Inflammatory macrophage treated with lipopolysaccharide for 1 hour (primary cell): ENCODE data around the gene GOLGA6L7.
A peak's percentile ranks its signal among the peaks of the same experiment; 100 is the strongest.
"Not testable (repeated sequence)": the region's sequence is repeated elsewhere in the genome, so short reads cannot be mapped to it uniquely, and the experiment has no call there.

Experiments
- DNase-seq, 2 donors: peaks; one replicate each; pipeline ENCODE4 v3.0.0-alpha.2; 2020 to 2022

The GOLGA6L7 gene

DNA sequence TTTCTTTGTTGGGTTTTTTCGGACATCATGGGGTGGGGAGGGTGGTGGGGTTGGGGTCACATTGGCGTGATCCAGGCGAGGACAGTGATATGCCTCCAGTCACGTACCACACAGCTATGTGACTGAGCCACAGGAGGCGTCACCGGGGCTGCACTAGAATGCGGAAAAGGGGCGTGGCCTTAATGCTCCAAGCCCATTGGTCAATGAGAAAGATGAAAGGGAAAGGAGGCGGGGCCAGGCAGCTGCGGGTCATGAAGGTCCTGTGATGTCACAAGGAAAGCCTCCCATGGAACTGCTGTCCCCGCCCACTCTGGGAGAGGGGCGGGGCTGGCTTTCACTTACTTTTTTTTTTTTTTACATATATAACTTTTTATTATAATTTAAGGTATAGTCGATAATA, at the start of gene GOLGA6L7:
Gene GOLGA6L7 (minus strand): TSS at position 124 of the 400 bp plus-strand sequence. CDS start 95 bp downstream, at position 29.
- not testable (repeated sequence) for DNase-seq

DNA sequence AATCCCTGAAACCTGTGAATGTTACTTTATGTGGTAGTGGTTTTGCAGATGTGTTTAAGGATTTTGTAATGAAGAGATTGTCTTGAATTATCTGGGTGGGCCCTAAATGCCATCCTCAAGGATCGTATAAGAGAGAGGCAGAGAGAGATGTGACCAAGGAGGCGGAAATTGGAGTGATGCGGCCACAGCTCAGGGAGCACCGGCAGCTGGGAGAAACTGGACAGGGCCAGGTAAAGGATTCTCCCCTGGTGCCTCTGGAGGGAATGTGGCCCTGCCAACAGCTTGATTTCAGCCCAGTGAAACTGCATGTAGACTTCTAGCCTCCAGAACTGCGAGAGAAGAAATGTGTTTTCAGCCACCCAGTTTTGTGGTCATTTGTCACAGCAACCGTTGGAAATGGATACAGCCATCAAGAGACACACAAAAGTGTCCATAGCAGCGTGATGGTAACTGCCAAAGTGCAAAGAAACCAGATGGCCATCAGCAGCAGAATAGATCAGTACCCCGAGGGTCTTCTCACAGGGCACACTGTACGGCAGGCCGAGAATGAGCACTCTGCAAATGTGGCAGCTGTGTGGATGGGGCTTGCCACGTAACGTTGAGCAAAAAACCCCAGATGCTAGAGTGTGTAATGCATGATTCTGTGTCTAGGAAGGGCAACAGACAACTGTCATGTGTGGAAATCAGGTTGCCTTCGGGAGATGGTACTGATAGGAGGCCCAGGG, 49.6 kb upstream of the GOLGA6L7 start:
- DNase-seq, result no peak

DNA sequence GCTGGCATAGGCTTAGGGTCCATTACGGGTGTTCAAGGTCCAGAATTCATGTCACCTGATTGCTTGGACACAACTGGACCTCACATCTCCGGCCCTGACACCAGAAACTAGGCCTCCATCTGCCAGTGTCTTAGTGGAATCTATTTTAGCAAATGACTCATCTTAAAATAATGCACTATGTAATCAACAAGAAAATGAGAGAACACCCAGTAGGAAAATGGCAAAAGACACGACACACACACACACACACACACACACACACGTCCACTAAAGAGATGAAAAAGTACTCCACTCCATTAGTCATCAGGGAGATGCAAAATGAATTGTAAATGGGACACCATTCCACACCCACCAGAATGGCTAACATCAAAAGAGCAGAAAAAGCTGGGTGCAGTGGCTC, 48.5 kb upstream of the GOLGA6L7 start:
- DNase-seq, result no peak

DNA sequence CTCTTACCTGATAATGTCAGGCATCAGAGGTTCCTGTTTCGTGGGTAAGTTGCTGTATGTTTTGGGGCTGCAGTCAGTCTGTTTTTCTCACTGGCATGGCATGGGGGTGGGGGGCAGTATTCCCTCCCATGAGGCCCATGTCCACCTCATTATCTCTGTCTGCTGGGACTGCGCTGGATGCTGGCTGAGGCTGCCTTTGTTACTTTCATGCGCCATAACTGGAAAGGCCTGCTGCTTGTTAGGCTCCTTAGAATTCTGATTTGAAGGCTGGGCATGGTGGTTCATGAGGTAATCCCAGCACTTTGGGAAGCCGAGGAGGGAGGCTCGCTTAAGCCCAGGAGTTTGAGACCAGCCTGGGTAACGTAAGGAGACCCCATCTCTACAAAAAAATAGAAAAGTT, 47.1 kb upstream of the GOLGA6L7 start:
- no peak for DNase-seq

GRCh38 chr15:28895146-28895545, 46.7 kb upstream of the GOLGA6L7 start:
- DNase-seq, result no peak

DNA sequence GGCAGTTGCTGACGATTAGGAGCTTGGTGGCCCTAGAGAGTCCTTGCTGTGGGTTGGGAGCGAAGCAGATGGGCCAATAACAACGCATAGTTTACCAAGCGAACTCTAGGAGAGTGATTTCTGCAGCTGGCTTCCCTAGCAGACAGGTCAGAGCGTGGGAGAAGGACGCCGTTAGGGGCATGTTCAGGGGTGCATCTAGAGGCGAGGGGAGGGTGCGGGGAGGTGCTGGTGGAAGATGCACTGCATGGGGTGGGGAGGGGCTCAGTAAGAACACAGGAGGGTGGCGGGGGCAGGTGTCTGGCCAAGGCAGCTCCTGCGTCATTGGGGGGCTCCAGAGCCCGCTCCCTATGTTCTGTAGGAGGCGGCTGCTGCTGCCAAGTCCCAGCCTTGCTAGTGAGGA, 46.2 kb upstream of the GOLGA6L7 start:
- DNase-seq, result no peak

DNA sequence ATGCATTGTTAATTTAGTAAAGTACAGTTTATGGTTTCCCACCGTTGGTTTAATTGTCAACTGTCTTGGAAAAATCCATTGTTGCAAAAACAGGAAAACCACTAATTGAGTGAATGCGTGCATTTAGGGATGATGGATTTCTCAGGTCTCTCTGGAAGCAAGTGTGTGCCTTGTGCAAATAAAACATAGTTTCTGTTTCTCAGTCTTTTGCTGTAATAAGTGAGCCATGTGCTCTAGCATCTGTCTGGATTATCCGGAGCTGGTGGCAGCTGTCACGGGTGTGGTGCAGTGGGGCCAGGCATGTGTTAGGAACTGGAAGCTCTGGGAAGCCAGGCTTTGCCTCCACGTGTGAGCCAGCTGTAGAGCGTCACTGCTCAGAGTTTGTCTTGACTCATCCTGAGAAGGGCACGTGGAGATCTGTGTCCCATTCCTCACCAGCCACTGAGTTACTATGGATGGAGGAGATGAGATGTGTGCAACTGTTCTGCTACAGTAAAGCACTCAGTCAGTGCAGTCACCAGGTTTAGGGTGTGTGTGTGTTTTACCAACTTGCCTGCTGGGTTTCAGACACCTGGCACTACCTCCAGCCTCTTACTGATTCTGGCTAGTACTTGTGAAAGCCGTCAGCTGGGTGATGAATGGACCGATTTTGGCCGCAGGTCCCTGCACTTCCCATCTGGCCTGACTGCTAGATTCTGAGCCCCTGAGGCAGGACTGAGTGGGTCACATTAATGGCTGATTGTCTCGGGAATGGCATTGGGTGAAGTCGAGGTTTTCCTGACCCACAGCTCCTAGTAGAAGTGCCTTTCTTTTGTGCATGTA, 44.6 kb upstream of the GOLGA6L7 start:
- peak in 1 of 2 donors; percentile 3 for DNase-seq

DNA sequence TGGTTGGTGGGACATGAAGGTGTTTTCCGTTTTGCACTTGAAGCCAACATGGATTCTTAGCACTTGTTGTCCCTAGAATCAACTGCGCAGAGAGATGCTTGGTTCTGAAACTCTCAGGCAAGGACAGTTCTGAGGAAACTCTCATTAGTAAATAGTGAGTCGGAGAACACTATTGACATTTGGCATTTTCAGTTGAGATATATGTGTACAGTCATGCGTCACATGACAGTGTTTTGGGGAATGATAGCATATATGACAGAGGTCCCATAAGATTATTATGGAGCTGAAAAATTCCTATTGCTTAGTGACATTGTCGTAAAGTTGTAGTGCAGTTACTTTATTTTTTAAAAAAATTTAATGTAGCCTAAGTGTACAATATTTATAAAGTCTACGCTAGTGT, 43.1 kb upstream of the GOLGA6L7 start:
- DNase-seq, result no peak

GRCh38 chr15:28890711-28891495, 42.5 kb upstream of the GOLGA6L7 start:
- DNase-seq, result no peak

DNA sequence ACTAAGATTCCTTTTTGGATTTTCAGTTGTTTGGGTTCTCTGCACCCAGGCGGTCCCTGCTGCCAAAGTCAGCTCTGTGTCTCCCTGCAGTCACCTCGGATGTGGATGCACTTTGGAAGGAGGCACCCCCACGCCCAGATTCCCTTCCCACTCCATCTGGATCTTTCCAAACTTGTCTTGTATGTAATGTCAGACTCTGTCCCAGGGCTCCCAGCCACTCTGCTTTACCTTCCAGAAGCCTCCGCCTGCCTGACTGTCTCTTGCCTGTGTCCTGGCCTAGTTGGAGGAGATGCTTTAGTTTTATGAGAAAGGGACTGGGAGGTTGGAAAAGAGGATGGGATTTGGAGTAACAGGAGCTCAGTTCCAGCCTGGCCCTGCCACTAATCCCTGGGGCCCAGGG, 41.8 kb upstream of the GOLGA6L7 start:
- not testable (repeated sequence) for DNase-seq

DNA sequence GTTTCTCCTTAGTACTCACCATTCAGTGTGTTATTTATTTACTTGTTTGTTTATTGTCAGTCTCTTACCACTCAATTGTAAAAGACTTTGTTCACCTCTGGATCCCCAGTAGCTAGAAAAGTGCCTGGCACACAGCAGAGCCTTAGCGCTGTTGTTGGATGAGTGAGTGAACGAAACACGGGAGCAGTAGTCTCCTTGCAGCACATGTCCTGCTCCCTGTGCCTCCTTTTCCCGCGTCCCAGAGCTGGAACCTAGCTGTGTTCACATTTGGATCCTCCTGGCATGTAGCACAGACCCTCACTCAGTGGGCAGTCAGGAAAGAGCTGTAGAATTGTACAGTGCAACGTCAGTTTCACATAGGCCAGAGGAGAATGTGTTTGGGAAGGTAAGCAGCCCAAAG, 41.4 kb upstream of the GOLGA6L7 start:
- DNase-seq, result not testable (repeated sequence)

DNA sequence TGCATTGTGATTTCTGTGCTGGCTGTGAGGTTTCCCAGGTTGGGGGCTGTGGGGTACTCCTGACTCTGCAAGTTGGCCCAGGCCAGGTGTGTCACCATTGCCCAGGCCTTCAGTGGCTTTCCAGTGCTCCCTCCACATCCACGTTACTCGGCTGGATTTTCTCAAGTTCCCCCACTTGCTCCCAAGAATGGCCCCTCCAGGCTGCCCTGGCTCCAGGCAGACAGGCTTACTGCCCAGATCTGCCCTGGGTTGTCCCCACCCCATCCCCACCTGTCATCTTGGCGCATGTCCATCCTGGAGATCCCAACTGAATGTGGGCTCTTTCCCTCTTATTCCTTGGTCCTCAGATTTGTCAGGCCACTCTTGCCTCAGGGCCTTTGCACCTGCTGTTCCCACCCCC, 40.9 kb upstream of the GOLGA6L7 start:
- no peak for DNase-seq

- no peak for DNase-seq
These were observed 40.5 kb upstream of the GOLGA6L7 start for GRCh38 chr15:28888900-28889299.

GRCh38 chr15:28888302-28888894, 40.0 kb upstream of the GOLGA6L7 start:
- no peak for DNase-seq

DNA sequence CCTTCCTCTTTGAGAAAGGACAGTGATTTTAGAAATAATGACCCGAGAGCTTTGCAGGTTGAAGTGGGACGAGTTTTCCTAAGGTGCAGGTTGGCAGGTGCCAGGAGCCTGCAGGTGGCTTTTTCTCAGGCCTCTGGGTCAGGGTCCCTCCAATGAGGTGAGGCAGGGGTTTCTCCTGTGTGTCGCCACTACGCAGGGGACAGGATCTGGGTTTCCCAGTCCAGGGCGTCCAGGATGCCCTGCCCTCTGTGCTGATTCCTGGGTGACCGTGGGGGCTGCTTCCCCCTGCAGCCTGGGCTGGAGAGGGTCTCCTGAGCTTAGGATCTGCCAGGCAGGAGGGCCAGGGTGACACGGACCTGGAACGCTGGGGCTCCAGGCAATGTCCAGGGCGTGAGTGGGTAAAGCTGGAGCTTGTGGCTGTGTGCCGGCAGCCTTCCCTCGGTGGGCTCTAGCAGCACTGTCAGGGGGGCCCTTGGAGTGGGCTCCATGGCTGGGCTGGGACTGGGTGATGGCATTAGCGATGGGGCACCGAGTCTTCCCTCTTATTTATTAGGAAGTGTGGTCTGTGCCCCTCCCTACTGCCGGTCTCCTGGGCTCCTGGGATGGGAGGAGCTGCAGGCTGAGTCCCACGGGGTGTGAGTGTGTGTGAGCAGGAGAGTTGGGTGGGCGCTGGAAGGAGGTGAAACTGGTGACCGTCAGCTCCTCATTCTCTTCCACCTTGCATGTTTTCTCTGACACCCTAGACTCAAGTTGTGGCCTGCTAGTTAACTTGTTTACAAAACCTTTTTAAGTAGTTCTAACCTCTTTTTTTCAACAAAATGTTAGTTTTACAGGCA, 39.1 kb upstream of the GOLGA6L7 start:
- no peak for DNase-seq

- DNase-seq, result no peak
These were observed 38.2 kb upstream of the GOLGA6L7 start for GRCh38 chr15:28886431-28887338.

- no peak for DNase-seq
These were observed 37.4 kb upstream of the GOLGA6L7 start, which contains the start of gene APBA2 for GRCh38 chr15:28885630-28886430. Gene APBA2 (plus strand): TSS chr15:28885974. CDS start chr15:29053885, 167,911 bp downstream.

DNA sequence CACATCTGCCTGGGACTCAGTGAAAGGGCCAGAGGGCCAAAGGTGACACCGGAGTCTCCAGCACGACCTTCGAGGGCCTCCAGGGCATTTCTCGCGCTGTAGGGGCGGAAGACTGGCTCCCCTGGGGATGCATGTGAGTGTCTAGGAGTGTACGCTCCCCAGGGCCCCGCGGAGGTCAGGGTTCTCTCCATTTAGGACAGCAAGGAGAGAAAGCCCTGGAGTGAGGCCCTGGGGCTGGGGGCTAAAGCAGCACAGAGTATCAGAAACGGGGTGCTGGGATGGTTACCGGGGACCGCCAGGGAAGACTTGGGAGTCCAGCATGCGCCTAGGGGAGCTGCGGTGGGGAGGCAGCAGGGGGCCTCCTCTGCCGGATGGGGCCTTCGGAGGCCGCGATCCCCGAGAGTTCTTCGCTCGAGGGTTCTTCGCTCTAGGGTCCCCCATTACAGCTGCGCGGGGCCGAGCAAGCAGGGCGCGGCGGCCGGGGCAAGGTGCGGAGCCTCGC, 36.7 kb upstream of the GOLGA6L7 start:
- DNase-seq, result no peak

DNA sequence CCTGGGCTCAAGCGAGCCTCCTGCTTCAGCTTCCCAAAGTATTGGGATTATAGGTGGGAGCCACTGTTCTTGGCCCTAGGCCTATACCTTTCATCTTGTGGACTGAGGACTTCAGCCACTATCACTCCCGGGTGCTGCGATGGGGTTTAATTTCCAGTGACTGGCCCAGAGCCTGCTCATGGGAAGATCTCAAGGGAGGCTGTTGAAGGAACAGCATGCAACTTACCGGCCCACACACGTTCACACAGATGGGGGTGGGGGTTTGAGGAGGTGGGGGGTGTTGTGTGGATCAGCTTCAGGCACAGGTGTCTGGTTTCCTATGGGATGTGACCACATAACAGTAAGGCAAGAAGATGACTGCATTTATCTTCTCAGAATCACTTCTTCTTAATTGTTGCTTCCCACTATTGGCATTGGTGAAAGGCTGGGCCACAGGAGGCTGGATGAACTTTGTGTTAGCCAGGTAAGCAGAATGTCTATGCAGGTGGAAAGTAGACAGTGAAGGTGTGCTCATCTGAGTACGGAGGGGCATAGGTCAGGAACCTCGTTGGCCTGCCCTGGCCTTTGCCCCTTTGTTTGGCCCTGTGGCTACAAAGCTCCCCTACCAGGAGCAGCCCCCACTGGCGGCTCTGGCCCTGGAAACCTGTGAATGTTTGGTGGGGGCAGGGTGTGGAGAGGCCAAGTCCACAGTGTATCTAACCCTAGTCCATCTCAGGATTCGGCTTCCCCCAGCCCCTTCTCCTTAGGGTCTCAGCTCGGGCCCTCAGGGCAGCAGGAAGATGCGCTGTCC, 35.9 kb upstream of the GOLGA6L7 start:
- DNase-seq, result no peak
